SW480 (cell line): Measurements from ENCODE around the gene DUSP19.

ENCODE experiments used
- DNase-seq: peaks from one replicate; pipeline ENCODE4 v3.0.0-alpha.2; 2016; ENCODE audit warnings: low spot score

Gene DUSP19

GRCh38 chr2:183125659-183126341, 47.3 kb downstream of the DUSP19 start:
- DNase-seq = no peak

- no peak for DNase-seq
These were observed 48.1 kb downstream of the DUSP19 start for GRCh38 chr2:183126635-183127034.

- DNase-seq = no peak
These were observed 55.5 kb downstream of the DUSP19 start for GRCh38 chr2:183134016-183134415.

- no peak for DNase-seq
These were observed 70.4 kb downstream of the DUSP19 start for GRCh38 chr2:183148955-183149354.

GRCh38 chr2:183149489-183149888, 70.9 kb downstream of the DUSP19 start:
- DNase-seq = no peak
